Measurements from ENCODE around the gene R3HCC1L.

DNA sequence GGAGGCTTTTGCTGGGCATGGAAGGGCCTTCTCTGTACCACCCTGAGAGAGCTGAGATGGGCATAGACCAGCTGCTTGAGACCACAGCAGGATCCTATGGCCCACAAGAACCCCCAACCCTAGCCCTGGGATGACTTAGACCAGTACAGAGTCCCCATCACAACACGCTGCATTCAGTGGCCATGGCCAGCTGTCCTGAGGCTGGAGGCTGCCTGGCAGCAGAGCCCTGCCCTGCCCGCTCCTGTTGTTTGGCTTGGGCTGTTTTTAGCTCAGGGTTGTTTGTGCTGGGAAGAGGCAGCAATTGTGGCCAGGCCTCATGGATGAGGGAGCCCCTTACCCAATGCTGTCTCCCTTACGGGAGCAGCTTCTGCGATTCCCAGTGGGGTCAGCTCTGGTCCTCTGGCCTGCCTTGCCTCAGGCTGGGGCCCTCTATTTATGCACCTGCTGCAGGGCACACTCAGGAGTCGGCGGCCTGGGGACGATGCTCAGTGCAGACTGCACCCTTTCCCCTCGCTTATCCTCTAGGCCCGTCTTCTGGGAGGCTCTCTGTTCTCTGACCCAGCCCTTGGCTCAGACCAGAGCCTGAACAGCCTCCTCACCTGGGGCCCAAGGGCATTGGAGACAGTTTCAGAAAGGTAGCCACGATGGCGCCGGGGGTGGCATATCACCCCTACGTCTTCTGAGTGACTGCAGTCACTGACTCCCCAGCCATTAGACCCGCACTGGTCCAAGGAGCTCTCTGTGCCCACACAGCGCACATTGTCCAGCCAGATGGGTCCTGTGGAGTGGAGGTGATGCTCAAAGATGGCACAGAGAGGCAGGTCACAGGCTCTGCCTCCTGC is 127.2 kb downstream of the R3HCC1L start:
- TF ChIP-seq, protein P1, sequence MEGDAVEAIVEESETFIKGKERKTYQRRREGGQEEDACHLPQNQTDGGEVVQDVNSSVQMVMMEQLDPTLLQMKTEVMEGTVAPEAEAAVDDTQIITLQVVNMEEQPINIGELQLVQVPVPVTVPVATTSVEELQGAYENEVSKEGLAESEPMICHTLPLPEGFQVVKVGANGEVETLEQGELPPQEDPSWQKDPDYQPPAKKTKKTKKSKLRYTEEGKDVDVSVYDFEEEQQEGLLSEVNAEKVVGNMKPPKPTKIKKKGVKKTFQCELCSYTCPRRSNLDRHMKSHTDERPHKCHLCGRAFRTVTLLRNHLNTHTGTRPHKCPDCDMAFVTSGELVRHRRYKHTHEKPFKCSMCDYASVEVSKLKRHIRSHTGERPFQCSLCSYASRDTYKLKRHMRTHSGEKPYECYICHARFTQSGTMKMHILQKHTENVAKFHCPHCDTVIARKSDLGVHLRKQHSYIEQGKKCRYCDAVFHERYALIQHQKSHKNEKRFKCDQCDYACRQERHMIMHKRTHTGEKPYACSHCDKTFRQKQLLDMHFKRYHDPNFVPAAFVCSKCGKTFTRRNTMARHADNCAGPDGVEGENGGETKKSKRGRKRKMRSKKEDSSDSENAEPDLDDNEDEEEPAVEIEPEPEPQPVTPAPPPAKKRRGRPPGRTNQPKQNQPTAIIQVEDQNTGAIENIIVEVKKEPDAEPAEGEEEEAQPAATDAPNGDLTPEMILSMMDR (IDR thresholded peaks at IDR 0.05), result no peak
- TF ChIP-seq SIN3A (IDR thresholded peaks at IDR 0.05; ENCODE audit: borderline replicate concordance, insufficient read depth, low read depth, low read length), result no peak
- no peak for TF ChIP-seq POLR2AphosphoS5 (IDR thresholded peaks at IDR 0.05; ENCODE audit: low read depth, low read length)

All from Panc1 (cell line).